GM04504 (cell line): ENCODE data around the gene PAPPA2.
"Not testable (repeated sequence)": the region's sequence is repeated elsewhere in the genome, so short reads cannot be mapped to it uniquely, and the experiment has no call there.

Experiments used
- DNase-seq: peaks from one replicate; pipeline ENCODE4 v3.0.0-alpha.2; 2012; ENCODE audit warnings: low read depth

PAPPA2 gene

DNA sequence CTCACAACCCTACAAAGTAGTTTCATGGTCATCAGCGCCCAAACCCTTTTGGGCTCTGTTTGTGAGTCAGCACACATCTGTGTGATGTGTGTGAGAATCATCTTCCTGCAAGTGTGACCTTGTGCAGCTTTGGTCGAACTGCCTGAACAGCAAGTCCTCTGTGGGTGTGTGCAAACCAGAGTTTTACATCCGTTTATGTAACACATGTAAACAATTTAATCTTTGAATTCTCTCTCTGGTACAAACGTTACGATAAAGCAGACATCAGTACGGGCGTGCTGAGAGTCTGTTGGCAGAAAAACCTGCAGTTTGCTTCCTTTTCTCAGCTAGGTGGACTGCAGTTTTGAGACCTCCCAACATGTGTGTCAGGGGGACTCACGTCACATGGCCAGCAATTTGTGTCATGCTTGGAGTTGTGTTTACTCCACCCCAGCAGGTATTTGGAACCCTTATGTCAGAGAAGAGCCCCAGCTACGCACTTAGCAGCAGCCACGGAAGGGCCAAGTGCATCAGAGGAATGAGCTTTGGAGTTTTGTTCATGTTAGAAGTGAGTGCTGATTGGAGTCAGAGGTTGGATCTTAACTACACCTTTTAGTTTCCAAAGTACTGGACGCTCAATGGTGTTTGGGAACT is 230.8 kb downstream of the PAPPA2 start:
- no peak for DNase-seq

DNA sequence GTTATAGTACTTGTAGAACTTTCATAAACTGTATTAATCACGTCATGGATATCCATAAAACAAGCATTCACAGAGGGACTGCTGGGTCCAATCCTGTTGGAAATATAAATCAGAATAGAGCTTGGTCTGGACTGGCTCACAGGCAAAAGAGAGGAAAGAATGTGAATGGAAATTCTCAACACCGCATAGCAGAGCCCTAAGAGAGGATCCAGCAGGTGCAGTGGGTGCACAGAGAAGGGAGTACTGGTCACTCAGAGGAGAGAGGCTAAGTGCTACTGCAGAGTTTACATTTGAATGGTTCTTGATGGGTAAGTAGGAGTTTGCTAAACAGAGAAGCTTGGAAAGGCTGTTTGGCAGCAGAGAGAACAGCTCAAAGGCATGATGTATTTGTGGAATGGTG is 231.7 kb downstream of the PAPPA2 start:
- DNase-seq: no peak

DNA sequence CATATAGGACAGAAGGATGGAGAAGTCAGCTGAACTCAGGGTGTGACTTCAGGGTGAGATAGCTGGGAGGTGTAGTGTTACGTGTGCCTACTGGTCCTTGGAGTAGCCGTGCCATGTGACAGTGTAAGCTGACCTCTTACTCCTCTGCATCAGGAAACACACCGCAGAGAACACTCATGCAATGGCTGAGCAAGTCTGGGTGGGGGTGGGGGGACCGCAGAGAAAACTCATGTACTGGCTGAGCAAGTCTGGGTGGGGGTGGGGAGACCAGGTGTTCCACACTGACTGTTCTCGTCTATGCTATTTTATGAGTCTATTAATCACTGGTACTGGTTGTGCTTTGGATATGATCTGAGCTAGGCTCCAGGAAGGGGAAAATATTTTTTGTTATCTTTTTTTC is 233.1 kb downstream of the PAPPA2 start:
- no peak for DNase-seq

DNA sequence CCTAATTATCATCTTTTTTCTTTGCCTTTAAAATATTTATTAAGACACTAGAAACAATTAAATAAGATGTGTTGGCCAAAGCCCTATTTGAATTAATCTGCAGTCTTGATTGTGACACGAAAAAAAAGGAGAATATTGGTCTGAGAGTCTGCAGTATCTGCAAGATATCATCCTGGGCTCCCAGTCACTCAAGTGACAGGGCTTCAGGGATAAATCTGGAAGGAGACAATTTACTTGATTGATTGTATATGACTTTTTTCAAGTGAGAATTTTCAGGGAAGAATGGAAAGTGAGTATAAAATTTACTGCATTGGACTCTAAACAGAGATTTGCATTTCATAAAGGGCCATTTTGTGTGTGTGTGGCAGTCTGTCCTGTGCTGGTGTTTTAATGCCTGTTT is 233.7 kb downstream of the PAPPA2 start:
- no peak for DNase-seq

DNA sequence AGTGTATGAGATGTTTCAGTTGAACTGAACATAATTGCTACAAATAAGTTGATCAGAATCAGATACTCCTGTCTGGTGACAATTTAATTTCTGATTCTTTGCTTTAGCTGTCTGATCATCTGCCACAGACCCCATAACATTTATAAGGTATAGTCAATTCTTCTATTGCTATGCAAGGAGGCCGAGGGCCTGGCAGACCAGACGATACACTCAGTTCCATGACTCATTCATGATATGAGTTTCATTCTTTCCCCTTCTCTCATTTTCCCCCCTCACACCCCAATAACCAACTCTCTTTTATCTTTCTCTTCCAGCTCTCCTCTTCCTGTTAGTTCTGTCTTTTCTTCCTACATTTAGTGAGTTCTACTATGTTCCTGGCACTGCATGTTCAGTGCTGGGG is 236.8 kb downstream of the PAPPA2 start:
- no peak for DNase-seq

DNA sequence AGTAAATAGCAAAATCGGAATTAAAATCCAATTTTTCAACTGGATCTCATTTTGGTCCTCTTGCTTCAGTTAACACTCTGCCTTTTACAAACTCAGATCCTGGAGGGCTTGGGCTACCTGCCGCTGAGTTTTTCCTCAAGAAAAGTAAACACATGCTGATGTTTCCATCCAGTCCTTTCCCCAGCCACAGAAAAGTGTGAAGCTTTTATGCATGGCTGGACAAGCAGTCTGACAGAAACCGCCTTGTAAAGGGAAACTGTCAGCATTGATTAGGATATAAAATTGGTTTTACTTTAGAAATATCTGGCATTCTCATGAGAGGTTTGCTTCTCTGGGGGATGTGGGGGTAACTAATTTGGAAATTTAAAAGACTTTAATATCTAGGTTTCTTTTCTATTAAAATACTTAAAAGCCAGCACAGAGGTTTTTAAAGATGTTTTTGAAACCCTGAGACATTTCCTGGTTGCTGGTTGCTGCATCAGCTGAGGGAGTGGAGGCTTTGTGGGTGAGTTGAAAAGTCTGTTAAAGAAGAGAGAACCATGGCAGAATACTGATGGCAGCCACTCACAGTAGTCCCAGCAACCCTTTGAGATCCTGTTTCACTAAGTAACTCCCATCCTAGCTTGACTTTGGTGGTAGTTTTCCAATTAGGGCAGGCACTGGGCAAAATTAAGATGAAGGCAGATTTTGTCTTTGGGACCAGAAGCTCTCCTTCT is 238.3 kb downstream of the PAPPA2 start:
- DNase-seq: no peak

DNA sequence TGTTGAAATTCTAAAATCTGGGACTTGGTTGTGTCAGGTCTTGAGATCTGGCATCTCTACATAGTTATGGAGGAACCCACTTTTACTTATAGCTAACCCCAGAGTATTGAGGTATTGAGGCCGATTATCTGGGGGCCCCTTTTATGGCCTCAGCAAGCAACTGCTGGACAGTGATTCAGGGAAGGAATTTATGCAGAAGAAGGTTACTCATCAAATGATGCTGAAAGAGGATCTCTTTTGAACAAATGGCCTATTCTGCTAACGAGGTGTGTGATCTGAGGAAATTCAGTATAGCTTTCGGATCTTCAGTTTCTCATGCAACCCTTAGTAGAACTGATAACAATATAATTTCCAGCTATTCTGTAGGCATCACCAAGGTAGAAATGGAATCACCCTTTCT is 239.9 kb downstream of the PAPPA2 start:
- DNase-seq: no peak

DNA sequence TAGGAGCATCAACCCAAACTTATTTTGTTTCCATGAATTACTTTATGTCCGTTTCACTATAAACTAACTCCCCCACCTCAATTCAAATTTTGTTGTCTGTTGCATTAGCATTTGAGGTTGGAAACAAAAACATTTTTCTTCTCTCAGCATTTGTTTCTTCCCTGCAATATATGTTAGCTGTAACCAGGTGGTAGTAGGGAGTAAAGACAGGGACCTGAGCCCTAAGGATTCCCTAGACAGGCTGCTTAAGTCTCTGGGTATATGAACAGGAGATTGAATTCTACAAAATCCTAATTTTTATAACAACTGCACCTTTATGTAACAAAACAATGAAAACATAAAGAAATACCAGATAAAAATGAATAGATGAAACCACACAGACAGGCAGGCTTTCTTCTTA is 242.6 kb downstream of the PAPPA2 start:
- no peak for DNase-seq

DNA sequence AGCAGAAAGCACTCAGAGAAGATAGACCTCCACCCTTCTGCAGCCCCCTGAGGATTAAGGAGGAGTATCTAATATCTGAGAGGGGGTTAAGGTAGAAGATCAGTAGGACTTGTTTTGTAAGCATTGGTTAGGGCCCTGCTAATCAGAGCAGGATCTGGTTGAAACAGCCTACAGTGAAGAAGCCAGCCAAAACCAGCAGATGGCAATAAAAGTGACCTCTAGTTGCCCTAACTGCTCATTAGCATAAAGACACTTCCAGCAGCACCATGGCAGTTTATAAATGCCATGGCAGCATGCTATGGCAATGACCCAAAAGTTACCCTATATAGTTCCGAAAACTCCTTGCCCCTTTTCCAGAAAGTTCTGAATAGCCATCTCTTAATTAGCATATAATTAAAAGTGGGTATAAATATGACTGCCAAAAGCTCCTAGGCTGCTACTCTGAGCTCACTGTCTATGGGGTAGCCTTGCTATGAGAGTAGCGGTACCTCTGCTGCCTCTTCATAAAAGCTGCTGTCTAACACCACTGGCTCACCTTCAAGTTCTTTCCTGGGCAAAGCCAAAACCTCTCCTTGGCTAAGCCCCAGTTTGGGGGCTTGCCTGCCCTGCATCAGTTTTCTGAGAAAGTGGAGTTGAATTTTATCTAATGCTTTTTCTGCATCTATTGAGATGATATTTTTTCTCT is 254.2 kb downstream of the PAPPA2 start:
- DNase-seq: no peak

DNA sequence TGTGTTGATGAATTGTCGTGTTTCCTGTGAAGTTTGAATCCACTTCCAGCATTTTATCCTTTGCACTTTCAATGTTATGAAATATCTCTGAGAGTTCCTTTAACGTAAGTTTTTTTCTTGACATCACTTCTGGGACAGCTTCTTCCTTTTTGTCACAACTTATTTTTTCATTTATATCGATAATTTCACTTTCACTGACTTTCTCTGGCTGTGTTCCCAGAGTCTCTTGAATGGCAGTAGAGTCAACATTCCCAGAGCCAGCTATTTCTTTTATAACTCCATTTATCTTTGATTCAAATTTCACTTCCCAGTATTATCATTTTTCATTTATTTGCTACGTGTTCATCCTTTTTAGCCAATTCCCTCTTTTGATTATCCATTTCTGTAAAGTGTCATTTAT is 256.5 kb downstream of the PAPPA2 start:
- no peak for DNase-seq

DNA sequence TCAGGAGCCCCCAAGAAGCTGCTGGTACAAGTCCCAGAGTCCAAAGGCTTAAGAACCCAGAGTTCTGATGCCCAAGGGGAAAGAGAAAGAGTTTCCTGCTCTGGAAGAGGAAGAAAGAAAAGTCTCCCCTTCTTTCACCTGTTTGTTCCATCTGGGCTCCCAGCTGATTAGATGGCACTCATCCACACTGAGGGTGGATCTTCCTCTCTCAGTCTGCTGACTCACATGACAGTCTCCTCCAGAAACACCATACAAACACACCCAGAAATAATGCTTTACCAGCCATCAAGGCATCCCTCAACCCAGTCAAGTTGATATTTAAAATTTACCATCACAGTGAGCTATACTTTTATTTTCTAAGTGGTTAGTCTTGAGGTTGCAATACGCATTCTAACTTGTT is 257.9 kb downstream of the PAPPA2 start:
- DNase-seq: no peak

DNA sequence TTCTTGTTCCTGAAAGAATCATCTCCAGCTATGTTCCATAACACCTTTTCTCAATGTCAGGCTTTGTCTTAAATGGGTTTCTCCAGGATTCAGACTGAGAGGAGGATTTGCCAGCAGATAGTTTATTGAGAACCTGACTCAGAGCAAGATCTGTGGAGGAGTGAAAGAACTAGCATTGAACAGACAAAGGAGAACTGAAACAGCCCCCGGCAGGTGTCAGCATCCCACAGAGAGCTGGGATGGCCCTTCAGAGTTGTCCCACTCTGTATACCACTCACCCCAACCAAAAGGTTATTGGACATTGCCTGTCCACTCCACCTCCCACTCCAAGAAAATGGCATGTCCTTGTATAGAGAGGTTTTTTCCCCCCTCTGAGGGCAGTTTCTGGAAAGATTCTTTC is 270.7 kb downstream of the PAPPA2 start:
- DNase-seq: no peak

DNA sequence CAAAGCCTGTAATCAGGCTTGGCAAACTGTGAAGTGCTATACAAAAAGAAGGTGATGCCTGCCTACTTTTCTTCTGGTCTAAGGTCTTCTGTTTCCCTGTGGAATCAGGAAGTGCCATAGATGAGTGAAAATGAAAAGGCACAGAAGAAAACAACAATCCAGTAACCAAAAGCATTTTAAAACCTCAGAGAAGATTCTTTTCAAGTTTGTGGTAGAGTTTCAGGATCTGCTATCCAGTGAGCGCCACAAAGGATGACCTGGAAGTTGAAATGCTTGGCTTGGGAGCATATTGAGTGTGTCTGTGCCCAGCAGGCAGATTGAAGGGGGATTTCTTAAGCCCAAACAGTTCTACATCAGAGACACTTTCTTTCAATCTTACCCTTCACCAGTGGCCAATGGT is 272.2 kb downstream of the PAPPA2 start:
- no peak for DNase-seq

DNA sequence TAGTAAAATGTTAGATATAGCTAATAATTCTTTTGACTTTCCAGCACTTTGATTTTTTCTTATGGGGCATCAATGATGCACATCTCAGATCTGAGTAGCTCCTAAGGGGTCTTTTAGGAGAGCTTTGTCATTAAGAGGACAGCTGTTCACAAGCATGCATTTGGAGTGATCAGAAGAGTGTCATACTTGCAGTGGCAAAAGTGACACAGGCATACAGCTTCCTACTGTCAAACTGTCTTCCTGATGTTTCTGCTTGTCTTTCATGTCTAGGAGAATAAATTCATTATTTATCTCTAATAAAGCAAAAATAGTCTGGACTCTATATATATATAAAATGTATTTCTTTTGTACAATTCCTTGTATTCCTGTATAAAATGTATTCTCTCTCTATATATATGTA is 273.0 kb downstream of the PAPPA2 start:
- DNase-seq: no peak

DNA sequence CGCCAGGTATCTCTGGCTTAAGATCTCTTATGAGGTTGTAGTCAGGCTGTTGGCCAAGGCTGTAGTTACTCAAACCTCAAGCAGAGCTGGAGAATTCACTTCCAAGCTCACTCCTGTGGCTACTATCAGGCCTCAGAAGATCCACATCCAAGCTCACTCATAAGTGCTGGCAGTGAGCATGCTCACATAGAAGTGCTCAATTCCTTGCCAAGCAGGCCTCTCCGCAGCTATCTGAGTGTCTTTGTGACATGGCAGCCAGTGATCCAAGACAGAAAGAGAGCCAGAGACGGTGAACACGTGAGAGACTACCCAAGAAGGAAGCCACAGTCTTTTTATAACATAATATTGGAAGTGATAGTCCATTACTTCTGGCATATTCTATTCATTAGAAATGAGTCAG is 278.2 kb downstream of the PAPPA2 start:
- no peak for DNase-seq

DNA sequence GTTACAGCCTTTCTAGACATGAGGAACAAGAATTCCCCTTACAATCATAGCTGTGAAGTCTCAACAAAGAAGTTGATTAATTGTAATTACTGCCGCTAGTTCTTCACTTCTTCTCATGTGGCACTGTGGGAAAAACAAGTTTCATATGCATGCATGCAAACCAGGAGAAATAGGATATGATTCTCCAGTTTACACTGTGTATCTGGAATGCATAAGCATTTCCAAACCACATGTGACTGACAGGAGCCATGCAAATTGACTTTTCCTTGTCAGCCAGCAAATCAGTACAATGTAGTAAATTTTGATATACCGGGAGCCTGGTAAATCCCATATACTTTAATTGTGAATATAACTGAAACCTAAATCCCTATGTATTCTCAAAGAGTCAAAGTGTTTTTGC is 279.3 kb downstream of the PAPPA2 start:
- DNase-seq: no peak

DNA sequence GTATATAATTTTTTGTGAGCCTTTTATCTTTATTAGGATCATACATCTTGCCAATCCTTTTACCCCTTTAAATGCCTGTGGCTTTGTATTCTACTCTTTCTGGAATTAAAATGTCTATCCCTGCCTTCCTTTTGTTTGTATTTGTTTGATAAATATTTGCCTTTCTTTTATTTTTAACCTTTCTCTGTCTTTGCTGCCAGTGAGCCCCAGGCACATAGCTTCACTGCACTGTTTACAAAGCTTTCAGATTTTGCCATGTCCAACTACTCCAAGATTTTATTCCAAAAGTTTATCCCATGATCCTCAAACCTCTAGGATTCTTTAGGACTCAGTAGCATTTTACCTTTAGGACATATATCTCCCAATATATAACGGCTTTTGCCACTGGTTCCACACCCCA is 281.2 kb downstream of the PAPPA2 start:
- no peak for DNase-seq

DNA sequence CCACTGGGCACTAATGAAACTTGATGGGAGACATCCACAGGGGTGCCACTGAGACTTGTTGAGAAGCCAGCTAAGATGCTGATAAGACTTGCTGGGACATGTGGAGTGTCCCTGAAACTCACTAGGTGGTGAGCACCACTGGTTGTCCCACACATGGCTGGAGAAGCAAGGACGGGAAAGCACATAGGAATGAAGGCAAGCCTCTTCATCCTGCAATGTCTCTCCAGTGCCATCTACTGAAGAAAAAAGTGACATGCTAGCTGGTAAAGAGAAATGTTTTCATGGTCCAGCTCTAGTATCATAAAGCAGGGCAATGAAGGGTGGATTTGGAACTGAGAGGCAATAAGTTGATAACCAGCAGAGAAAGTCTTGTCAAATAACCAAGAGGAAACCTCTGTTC is 283.0 kb downstream of the PAPPA2 start:
- DNase-seq: no peak

DNA sequence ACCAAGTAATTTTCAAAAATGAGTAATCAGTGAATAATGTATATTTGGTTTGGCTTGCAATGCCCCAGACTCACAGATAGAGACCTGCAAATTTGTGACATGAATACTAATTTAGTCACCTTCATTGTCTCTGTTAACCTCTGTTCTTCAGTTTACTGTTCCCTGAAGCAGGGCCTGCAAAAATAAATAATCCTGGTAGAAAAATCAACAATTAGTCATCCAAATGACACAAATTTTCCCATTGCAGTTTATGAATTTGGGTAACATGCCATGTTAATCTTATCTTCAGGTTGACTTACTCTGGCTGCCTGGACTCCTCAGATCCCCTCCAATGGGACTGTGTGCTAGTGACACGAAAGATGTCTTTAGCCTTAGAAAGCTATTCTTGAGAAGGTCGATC is 289.5 kb downstream of the PAPPA2 start:
- DNase-seq: no peak

DNA sequence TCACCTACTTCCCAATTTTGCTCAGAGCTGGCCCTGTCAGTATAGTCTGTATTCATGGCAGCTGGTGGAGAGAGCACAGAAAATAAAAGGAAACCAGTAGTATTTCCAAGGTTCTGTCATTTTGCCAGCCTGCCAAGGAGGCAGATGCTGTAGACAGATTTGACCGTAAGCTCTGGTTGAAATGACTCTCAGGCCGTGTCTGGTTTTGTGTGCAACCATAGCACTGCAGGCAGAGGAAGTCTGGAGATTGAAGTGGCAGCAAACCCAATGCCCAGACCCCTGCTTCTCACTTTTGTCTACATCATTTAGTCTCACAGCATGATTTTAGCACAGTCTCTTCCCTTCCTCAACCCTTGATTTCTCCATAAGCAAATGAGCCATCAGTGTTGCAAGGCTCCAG is 291.7 kb downstream of the PAPPA2 start:
- no peak for DNase-seq

DNA sequence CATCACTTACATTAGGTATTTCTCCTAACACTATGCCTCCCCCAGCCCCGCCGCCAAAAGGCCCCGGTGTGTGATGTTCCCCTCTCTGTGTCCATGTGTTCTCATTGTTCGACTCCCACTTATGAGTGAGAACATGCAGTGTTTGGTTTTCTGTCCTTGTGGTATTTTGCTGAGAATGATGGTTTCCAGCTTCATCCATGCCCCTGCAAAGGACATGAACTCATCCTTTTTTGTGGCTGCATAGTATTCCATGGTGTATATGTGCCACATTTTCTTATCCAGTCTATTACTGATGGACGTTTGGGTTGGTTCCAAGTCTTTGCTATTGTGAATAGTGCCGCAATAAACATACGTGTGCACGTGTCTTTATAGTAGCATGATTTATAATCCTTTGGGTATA is 293.8 kb downstream of the PAPPA2 start:
- DNase-seq: not testable (repeated sequence)

DNA sequence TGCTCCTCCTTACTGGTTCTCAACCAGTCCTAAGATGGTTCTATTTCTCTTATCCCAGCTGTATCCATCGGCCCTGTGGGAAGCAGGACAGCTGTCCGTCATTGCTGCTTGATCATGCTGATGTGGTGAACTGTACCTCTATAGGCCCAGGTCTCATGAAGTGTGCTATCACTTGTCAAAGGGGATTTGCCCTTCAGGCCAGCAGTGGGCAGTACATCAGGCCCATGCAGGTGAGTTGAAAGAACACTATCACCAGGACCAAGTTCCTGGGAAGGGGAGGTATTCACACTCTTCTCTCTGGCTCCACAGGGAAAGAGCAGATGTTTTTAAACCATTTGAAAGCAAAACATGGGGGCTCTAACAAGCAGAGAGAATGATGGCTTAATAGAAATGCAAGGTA is 302.6 kb downstream of the PAPPA2 start:
- DNase-seq: no peak

DNA sequence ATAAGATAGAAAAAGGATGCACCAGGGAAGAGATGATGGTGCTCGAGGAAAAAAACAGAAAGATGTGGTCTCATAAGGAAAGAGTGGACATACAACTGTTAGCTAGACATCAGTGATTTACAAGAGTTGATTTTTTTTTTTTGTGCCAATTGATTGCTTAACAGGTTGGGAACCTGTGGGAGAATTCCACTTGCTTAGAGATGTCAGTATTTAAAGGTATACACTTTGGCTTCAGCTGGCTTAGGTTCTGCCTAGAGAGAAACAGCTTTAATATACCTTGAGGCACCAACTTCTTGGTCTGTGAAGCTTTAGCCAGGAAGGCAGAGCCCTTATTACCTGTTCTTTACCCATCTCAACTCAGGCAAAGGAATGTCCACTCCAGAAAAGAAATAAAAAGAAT is 303.8 kb downstream of the PAPPA2 start:
- DNase-seq: no peak

DNA sequence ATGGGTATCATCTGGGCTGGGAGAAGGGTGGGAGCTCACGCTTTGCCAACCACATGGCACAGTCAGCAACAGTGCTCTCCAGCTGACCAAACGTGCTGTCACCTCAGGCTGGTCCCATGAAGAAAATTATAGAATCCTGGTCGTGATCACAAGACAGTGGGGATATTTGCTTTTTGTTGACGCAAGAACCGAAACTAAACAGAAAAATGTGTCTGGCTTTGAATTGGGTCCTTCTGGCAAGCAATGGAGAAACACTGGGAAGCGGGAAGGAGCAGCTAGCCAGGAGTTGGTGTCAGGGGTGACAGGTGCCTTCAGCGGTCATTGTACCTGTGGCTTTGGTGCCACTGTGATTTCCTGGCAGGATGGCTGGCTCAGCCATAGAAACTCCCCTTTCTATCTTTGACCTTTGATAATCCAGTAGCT is 304.8 kb downstream of the PAPPA2 start:
- no peak for DNase-seq
